ENCODE results near the gene SYCP2L. TPM values are rescaled to one million over a fixed set of nuclear protein-coding genes. Genes with fewer than 3 reads are reported as not detected.

The SYCP2L gene
- total and polyA plus RNA-seq, 9 of the 15 experiments (the other 6 are each of a cell fraction or from before 2014, with no cell fraction given): 12.4 to 46.9 (median 22.0) TPM

- TF ChIP-seq PRDM10 (IDR thresholded peaks at IDR 0.05; ENCODE audit: partially characterized antibody): peak; percentile 15
- TF ChIP-seq ZNF717 (CRISPR knock-in tag; IDR thresholded peaks at IDR 0.05): no peak
- TF ChIP-seq MTA3 (IDR thresholded peaks at IDR 0.05; ENCODE audit: borderline replicate concordance): 0 out of 2 replicates have a peak, but pooled peaks have one; percentile 54
- TF ChIP-seq FOXM1 (IDR thresholded peaks at IDR 0.05; ENCODE audit: low read depth): no peak
- TF ChIP-seq FOXM1 (CRISPR knock-in tag; IDR thresholded peaks at IDR 0.05; ENCODE audit: low read depth): no peak
- 0 out of 2 replicates have a peak, but pooled peaks have one; percentile 26 for TF ChIP-seq ARID3B (CRISPR knock-in tag; IDR thresholded peaks at IDR 0.05; ENCODE audit: borderline replicate concordance)
- TF ChIP-seq SREBF1 (IDR thresholded peaks at IDR 0.05; ENCODE audit: borderline replicate concordance, low read depth, low read length): no peak; the same call in 1 of the 2 replicates
- no peak for TF ChIP-seq COPS2 (conservative IDR thresholded peaks at IDR 0.05)
- 0 out of 2 replicates have a peak, but pooled peaks have one; percentile 36 for TF ChIP-seq GABPA (tag; conservative IDR thresholded peaks at IDR 0.05; ENCODE audit: low read depth)
- TF ChIP-seq ATF1 (CRISPR knock-in tag; IDR thresholded peaks at IDR 0.05): no peak
- peak; percentile 54; the same call in 1 of the 2 replicates for TF ChIP-seq ATF1 (tag; IDR thresholded peaks at IDR 0.05)
- peak; percentile 76 for TF ChIP-seq ATF7 (IDR thresholded peaks at IDR 0.05)
- peak in 1 of 2 experiments; percentile 19; a peak in 1 of 4 replicates for TF ChIP-seq ZMIZ1 (IDR thresholded peaks at IDR 0.05; ENCODE audit: low read depth in 2 of 2, low read length in 2 of 2)
- TF ChIP-seq XRCC5 (IDR thresholded peaks at IDR 0.05; ENCODE audit: low read depth, low read length): peak; percentile 48; the same call in 1 of the 2 replicates
- 0 out of 2 replicates have a peak, but pooled peaks have one; percentile 20 for TF ChIP-seq FOXP4 (CRISPR knock-in tag; IDR thresholded peaks at IDR 0.05; ENCODE audit: borderline replicate concordance)
- TF ChIP-seq POLR2A (conservative IDR thresholded peaks at IDR 0.05): peak; percentile 84
- no peak for TF ChIP-seq ZNF133 (CRISPR knock-in tag; IDR thresholded peaks at IDR 0.05)
Observed at GRCh38 chr6:10837995-10838793, 48.7 kb upstream of the SYCP2L start, which contains the start of gene MAK (continued).
